Dermis blood vessel endothelial cell (primary cell): ENCODE results near the gene TMPRSS13. TPM values are rescaled to one million over a fixed set of nuclear protein-coding genes. Genes with fewer than 3 reads are reported as not detected.
"Not testable (repeated sequence)": the region's sequence is repeated elsewhere in the genome, so short reads cannot be mapped to it uniquely, and the experiment has no call there.

Experiments used
- DNase-seq: peaks from one replicate; pipeline ENCODE4 v3.0.0; 2010
- total RNA-seq: library from RNA; depleted of rRNA; stranded (reverse); fragments of >200 nt; gene quantifications from 2 replicates; pipeline ENCODE4 v1.2.3, GENCODE V29; 2014

TMPRSS13 gene
- total RNA-seq, 1 donor from 2014 or later = not detected

DNA sequence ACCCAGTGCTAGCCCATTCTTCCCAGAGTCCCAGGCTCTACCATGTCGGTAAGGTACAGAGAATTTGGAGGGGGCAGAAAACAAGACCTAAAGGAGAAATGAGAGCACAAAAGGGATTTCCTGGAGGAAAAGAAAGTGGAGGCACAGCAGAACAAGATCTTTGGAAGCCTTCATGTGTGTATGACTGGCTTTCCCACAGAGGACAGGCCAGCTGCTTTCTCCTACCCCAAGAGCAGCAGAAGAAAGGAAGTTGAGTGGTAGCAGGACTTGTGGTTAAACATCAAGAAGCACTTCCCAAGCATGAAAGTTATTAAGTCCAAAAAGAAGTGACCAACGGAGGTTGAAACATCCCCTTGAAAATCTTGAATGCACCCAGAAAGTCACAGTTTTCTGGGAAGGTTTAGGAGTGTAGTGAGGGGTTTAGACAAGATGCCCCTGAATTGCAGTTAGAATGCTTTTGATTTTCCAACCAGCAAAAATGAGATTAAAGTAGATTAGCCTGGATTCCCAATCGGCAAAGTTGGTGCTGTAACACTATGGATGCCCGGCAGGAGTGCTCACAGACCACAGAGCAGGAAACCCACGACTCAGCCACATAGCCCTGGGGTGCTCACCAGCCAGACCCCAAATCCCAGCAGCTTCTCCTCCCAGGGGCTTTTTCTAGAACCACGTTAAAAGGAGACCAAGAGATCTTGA is 608 bp downstream of the TMPRSS13 start:
- no peak for DNase-seq

DNA sequence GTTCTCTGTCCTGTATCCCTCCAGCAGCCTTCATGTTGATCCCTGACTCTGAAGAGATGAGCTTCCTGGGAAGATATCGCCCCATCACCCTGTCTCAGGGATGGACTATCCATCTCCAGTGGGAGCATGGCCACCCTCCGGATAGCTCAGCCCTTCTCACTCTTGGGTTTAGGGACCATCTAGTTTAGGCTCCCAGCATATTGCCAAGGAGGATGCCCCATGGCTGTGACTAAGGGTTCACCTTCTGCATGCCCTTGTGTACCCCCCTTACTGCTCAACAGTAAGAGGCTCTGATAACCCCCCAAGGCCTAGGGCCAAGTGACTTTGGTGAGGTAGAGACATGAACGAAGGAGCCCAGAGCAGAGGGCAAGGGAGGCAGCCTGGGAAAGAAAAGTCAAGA is 1.3 kb downstream of the TMPRSS13 start:
- DNase-seq = no peak

DNA sequence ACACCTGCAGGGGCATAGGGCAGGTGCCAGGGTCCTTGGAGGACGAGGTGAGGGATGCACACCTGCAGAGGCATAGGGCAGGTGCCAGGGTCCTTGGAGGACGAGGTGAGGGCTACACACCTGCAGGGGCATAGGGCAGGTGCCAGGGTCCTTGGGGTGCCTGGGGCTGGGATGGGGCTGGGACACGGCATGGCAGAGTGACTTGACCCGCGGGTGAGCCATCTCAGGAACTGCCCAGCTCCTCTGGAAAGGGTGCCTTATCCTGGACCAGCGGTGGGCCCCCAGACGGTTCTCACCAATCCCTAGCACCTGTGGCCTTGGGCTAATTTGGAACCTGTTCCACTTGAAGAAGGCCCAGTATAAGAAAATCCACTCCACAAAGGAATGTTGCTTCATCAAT is 3.0 kb downstream of the TMPRSS13 start:
- not testable (repeated sequence) for DNase-seq

DNA sequence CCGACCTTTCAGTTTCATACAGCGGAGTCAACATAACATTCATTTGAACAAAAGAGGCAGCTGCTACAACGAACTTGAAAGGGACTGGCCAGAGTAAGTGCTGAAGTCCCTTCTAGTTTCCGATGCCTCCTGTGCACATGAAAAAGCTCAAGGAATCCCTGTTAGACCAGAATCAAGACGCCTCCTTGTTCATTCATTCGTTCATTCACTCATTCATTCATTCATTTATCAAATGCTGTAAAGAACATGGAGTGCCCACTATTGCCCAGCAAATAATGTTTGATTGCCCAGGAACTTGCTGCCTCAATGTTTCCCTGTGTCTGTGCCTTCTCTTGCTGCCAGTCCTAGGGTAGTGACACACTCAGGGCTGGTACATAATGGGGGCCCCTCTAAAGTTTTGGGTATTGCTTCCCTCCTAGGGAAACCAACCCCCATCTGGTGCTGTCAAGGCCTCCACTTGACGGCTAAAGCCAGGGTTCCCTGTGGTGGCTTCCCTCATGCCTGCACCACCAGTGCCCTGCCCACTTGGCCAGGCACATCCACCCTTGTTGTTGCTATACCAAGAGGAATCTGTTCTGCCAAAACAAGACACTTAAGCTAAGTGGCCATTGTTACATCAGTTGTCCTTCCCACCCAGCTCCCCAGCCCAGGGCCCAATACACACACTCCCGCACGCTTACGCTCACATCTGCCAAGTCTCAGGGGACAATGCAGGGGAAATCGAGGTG is 3.8 kb downstream of the TMPRSS13 start:
- no peak for DNase-seq

DNA sequence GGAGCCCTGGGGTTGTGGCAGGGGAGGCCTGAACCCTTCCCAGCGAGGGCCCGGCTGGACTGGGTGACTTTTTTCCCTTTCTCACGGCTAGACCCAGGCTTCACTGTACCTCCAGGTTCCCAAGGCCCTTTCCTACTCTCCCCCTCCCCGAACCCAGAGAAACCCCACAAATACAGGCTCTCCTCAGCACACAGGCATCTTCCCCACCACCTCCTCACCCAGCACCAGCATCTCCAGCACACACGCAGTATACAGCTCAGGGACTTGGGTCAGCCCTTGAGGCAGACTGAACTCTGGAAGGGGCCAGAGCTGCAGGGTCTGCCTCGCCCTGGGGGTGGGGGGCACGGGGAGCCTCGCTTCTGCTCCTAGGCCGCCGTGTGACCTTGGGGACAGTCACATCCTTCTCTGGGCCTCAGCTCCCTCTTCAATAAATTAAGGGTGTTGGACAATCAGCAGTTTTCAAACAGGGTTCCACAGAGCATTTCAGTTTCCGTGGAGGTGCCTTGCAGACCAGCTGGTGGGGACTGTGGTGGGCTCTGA is 4.5 kb downstream of the TMPRSS13 start:
- DNase-seq = no peak

DNA sequence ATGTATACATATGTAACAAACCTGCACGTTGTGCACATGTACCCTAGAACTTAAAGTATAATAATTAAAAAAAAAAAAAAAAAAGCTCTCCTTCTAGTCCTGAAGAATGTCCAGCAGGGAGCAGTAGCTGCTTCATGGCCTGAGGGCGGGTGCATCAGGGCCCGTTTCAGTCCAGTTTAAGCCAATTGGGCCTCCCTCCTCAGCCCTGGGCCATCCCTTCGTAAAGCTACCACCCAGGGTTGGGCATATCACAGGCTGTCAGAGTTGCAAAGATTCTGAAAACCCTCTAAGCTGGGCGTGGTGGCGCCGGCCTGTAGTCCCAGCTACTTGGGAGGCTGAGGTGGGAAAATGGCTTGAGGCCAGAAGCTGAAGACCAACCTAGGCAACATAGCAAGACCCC is 5.4 kb downstream of the TMPRSS13 start:
- no peak for DNase-seq

DNA sequence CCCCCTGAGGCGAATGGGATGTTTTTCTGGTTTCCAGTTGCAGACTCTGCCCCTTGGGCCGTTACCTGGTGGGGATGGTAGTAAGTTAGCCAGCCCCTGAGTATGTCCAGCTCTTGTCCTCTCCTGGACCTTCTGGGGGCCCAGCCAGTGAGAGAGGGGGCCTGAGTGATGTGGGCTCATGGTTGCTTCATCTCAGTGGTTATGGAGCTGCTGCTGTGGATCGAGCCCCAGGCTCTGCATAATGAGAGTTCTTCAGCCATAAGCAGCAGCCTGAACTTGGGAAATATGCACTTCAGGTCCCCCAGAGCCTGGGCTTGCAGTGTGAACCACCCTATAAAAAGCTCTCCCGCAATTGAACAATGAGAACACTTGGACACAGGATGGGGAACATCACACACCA is 5.9 kb downstream of the TMPRSS13 start:
- DNase-seq = no peak

DNA sequence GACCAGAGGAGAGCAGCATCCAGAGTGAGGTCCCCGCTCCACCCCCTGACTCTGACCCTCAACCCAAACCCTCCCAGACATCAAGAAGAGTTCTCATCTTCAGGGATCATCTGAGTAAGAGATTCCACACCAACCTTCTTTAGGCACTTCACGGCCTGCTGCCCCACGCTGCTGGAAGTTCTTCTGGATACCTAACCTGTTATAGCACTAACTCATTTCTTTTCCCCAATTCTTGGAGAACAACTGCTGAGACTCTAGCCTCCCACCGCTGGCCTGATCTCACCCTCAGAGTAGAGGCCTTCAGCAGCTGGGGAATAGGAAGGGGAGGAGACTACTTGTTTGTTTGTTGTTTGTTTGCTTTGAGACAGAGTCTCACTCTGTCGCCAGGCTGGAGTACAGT is 7.3 kb downstream of the TMPRSS13 start:
- no peak for DNase-seq

DNA sequence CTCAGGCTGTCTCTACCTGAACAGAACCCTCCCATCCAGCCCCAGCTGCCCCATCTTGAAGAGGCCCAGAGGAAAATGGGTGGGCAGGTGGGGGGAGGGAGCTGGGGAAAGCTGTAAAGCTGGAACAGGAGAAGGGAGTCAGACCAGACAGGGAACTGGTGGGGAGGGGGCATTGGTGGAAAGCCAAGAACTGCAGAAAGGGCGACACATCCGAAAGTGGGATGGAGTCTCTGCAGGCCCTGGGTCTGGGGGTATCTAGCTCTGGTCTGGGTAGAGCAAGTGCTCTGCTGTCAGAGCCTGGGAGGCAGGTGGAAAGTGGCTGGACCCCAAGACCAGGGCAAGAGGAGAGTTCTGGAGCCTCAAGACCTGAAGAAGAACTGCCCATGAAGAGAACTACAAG is 7.7 kb downstream of the TMPRSS13 start:
- DNase-seq = no peak

DNA sequence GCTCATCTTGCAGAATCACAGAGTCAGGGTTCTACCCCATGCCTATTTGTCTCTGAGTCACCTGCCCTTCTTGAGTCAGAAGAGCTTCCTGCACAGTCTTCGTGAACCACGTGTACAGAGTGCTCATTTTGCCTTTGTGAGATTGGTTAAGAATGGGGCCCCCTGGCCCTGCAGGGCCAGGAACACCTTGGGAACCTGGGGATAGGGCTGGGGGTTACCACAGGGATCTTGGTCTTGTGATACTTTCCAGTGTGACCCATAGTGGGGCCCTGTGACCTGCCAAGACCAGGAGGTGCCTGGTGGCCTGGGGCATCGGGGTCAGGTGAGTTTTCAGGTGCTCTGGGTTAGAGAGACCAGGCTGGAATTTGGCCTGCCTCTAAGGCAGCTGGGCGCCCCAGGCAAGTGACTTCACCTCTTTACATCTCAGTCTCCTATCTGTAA is 9.4 kb downstream of the TMPRSS13 start:
- no peak for DNase-seq

DNA sequence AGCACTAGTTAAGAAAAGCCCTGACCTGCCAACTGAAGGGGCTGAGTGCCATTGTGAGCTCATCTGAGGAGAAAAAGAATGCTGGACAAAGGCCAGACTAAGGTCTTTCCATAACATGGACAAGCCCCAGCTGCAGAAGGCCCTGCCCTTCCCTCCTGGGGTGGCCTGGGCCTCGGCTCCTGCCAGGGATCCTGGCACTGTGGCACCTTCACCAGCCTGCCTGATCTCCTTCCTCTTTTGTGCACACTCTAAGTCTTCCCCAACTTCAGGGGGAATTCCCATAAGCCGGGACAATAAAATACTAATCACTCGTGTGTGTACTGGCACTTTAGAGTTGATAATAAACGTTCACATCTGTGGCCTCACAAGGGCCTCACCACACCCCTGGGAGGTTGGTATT is 9.9 kb downstream of the TMPRSS13 start:
- no peak for DNase-seq

DNA sequence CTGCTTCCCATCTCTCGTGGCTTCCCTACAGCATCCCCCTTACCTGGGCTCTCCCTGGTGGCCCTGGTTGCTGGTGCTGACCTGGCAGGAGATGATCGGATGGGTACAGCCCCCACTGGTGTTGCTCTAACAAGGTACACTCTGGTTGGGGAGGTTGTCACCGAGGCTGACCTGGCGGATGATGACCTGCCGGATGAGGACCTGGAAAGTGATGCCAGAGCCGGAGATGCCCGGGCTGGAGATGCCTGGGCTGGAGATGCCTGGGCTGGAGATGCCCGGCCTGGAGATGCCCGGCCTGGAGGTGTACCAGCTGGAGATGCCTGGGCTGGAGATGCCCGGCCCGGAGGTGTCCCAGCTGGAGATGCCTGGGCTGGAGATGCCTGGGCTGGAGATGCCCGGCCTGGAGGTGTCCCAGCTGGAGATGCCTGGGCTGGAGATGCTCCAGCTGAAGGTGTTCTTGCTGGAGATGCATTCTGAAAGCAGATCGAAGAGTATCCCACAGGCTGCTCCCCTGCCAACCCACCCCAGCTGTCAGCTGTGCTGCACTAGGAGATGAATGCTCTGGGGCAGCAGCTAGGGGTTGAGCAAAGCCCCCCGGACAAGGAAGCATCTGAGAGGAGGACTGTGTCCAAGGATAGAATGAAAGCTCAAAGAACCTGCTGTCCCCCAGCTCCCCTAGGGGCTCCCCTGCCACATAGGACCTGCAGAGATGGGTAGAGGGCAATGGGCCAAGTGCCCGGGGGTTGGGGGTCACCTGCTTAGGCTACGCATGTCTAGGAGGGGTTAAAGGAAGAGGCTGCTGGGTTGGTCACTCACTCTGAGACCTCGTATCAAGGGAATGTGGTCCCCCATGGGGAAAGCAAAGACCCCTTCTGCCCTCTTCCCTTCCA is 10.6 kb downstream of the TMPRSS13 start:
- DNase-seq = no peak

DNA sequence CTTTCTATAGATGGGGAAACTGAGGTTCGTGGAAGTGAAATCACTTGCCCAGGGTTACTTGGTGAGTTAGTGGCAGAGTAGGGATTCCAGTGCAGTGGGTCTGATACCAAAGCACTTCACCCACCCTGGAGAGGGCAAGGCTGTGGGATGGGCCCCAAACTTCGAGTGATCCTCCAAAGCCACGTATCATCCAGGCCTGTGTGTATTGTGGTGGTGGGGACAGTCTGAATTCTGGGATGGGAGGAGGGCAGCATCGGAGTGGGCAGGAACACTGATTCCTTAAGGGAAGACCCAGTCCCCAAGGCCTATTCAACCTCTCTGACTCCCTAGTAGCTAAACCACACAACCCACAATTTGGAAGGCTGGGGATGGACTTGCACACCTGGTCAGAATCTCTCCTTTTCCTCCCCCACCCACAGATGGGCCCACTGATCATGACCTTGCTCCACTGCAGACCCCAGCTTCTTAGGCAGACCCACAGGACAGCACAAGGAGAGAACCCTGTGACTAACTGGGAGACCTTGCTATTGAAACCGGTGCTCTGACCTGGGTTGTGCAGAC is 11.5 kb downstream of the TMPRSS13 start:
- no peak for DNase-seq

DNA sequence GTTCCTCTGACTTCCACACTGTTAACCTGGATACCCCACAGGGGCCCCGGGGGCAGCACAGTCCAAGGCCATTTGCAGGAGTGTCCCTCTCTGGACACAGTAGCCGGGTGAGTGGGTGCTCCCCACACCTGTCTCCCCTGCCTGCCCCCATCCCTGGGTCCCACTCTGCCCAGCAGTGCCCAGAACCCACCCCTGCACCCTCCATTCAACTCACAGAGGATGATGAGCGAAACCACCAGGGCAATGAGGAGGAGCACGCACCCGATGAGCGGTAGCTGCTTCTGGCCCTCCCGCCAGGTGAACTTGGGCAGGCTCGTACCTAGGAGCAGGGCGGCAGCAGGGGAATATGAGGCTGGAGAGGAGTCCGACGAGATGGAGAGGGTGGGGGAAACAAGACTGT is 12.2 kb downstream of the TMPRSS13 start:
- no peak for DNase-seq

DNA sequence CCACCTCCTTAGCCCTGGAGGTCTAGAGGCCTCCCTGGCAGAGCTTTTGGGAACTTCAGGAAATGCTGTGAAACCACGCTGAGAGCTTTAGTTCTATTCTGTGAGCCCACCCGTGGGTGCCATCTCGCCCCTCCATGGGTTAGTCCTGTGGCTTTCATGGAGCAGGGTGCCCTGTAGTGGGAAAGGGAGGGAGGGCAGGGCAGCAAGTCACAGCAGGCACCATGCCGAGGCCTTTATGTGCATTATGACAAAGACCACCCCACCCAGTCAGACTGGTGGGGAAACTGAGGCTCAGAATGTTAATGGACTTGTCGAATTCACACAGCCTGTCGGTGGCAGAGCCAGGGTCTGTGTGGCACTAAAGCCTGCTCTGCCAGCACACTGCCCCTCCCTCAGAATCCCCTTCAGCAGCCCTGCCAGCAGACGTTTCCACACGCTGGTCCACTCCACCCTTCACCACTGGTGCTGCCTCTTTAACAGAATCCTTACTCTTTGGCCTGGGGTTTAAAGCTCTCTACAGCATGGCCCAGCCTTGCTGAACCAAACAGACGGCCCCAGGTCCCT is 13.4 kb downstream of the TMPRSS13 start:
- DNase-seq = no peak

DNA sequence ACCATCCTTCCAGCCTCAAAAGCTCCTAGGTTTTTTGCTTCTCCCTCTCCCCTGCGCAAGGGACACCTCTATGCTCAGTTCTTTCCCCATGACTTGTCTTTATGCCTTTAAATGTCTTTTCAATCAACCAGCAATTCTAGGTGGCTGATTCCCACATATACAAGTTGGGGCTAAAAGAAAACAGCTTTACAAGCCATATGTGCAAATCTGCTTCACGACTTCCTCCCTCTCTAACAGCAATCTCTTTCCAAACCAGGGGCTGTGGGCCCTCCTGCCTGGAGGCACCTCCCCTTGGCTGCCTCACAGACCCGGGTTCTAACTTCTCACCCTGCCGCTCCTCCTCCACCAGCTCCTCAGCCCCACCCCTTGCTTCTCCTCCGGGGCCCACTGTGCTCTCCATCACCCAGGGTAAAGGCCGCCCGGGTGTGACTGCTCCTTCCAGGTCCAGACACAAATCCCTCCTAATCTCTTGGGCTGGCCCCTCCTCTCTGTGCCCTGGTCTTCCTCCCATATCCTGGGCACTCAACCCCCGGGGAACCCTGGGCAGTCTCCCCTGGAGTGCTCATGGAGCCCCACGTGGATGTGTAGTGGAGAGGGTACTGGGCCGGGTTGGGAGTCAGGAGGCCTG is 14.1 kb downstream of the TMPRSS13 start:
- DNase-seq = no peak

DNA sequence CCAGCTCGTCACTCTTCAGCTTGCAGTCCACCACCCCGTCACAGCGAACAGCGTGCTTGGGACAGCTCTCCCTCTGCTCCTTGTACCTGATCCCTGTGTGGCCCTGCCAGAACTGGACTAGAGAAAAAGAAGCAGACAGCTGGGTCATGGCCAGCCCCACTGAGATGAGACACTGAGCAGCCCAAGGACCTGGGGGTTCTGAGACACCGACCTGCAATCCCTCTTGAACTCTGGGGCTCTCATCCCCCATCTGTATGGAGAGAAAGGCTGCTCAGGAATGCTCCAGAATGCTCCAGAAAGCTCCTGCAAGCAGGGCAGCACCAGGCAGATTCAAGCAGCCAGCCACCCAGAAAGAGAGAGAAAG is 14.8 kb downstream of the TMPRSS13 start:
- no peak for DNase-seq

DNA sequence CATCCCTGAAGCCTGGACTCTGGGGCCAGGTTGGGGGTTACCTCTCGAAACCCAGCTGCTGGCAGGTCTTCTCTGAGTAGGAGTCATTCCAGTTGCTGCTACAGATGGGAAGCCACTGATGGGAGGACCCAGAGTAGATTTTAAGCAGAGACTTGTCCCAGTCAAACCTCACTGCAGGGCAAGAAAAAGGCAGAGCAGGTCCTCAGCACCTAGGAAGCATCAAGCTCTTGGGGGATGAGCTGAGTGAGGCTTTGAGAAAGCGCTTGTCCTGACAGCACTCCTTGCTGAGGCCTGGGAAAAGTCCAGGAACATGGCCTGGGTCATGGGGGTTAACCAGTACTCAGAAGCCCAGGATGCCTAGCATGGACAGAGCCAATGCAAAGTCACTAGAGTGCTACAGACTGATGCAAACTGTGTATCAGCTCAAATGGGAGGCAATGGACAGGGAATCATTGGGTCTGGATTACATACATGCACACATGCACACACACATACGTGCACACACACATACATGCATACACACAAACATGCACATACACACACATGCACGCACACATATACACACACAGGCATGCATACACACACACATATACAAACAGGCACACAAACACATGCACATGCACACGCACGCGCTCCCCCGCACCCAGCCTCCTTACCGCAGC is 15.3 kb downstream of the TMPRSS13 start:
- no peak for DNase-seq

DNA sequence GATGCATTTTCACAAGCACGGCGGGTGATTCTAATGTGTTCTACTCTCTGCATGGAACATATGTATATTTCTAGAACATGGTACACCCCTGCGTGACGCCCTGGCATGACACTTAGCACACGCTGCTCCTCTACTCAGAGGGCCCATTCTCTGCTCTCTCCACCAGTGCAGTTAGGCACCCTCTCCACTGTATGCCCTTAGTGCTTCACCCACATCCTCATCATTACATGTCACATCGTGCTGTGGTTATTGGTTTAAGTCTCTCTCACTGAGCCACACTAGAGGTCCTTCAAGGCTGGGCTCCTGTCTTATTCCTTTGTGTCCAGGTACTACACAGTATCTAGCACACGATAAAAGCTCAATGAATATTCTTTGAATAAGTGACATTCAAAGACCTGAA is 16.7 kb downstream of the TMPRSS13 start:
- DNase-seq = no peak

DNA sequence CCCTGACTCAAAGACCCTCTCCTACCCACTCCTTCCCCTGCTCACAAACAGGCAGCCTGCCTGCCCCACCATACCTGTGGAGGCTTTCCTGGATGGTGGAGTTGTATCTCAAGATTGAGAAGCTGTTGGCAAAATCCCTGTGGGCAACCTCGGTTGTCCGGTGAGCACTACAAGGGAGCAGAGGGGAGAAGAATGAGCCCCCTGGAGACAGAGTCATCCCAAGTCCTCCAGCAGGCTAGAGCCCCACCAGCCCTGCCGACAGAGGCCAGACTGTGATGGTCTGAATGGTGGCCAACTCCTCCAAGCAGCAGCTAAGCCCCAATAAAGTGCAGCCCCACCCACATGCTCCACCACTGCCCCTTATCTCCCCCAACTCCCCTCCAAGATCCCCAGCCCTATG is 17.5 kb downstream of the TMPRSS13 start:
- DNase-seq = no peak

DNA sequence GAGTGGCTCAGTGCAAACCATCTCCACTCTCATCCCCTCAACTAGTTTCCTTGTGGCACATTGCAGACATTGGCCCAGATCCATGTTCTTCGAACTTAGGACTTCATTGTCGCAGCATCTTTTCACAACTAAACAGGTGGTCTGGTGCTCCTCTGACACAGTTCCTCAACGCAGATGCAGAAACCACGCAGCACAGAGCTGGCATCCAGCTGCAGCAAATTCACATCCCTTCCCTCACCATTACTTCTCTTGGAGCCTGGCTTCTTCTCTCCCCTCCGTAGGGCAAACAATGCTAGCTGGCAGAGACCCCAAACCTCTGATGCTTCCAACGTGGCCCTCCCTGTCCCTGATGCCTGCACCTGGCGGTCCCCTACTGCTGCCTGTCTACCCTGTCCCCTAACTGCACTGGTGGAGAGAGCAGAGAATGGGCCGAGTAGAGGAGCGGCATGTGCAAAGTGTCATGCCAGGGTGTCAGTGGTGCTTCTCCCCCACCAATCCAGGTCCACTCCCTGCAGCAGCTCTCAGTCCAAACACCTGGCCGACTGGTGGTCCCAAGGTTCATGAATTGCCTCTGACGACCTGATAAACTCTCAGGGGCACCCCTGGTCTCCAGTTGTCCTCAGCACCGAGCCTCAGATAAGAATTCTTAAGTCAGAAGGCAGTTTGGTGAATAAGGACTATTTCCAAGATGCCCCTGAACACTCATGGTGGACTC is 18.1 kb downstream of the TMPRSS13 start:
- DNase-seq = no peak
